H9 (cell line): ENCODE results near the gene KLHDC7B. TPM values are rescaled to one million over a fixed set of nuclear protein-coding genes. Genes with fewer than 3 reads are reported as not detected.

Experiments used
- DNase-seq: peaks from one replicate; pipeline ENCODE4 v3.0.0-alpha.2; 2017
- H2AFZ ChIP-seq: one replicate; pipeline ENCODE4 v1.6.1; 2013; ENCODE audit warnings: mild to moderate bottlenecking, low read length, control low read depth, moderate library complexity
- H2AK5ac ChIP-seq: 2 replicates; pipeline ENCODE4 v1.6.1; 2013; ENCODE audit warnings: low read length, control low read depth, mixed read lengths; ENCODE audit not compliant: insufficient read length
- H2BK120ac ChIP-seq: one replicate; pipeline ENCODE4 v1.6.1; 2013; ENCODE audit warnings: low read depth, mild to moderate bottlenecking, low read length, control low read depth, inconsistent platforms; ENCODE audit not compliant: poor library complexity, severe bottlenecking
- H2BK12ac ChIP-seq: 2 replicates; pipeline ENCODE4 v1.6.1; 2013; ENCODE audit warnings: low read length, control low read depth, mixed read lengths, low read depth; ENCODE audit not compliant: insufficient read length
- H2BK15ac ChIP-seq: 2 replicates; pipeline ENCODE4 v1.6.1; 2013; ENCODE audit warnings: low read depth, low read length, control low read depth
- H2BK20ac ChIP-seq: one replicate; pipeline ENCODE4 v1.6.1; 2013; ENCODE audit warnings: low read depth, mild to moderate bottlenecking, low read length, control low read depth, inconsistent platforms; ENCODE audit not compliant: poor library complexity, severe bottlenecking
- H2BK5ac ChIP-seq: 2 replicates; pipeline ENCODE4 v1.6.1; 2013; ENCODE audit warnings: low read length, control low read depth, mixed read lengths; ENCODE audit not compliant: insufficient read length
- H3K14ac ChIP-seq: 2 replicates; pipeline ENCODE4 v1.6.1; 2013; ENCODE audit warnings: low read length, control low read depth; ENCODE audit not compliant: insufficient read depth
- H3K18ac ChIP-seq: 2 replicates; pipeline ENCODE4 v1.6.1; 2013; ENCODE audit warnings: low read depth, mild to moderate bottlenecking, mixed read lengths, low read length, control low read depth; ENCODE audit not compliant: insufficient read length
- H3K23ac ChIP-seq: 2 replicates; pipeline ENCODE4 v1.6.1; 2013; ENCODE audit warnings: low read length, control low read depth, mixed read lengths, low read depth; ENCODE audit not compliant: insufficient read length
- H3K23me2 ChIP-seq: 2 replicates; pipeline ENCODE4 v1.6.1; 2013; ENCODE audit warnings: low read depth, mild to moderate bottlenecking, mixed read lengths, low read length, control low read depth; ENCODE audit not compliant: insufficient read length, poor library complexity, severe bottlenecking
- H3K27ac ChIP-seq: 2 replicates; pipeline ENCODE4 v1.5.1; 2013; ENCODE audit warnings: low read length, control low read depth, mixed read lengths, low read depth; ENCODE audit not compliant: insufficient read length
- H3K27me3 ChIP-seq: 2 replicates; pipeline ENCODE4 v1.6.1; 2013; ENCODE audit warnings: low read length, control low read depth, inconsistent platforms; ENCODE audit not compliant: insufficient read depth
- H3K4ac ChIP-seq: 2 replicates; pipeline ENCODE4 v1.6.1; 2013; ENCODE audit warnings: low read depth, mild to moderate bottlenecking, control low read depth, inconsistent platforms, low read length, moderate library complexity
- H3K4me1 ChIP-seq: 2 replicates; pipeline ENCODE4 v1.6.1; 2013; ENCODE audit warnings: low read length, control low read depth, inconsistent platforms; ENCODE audit not compliant: insufficient read depth
- H3K4me2 ChIP-seq: 2 replicates; pipeline ENCODE4 v1.6.1; 2013; ENCODE audit warnings: low read length, control low read depth, mixed read lengths; ENCODE audit not compliant: insufficient read length, insufficient read depth
- H3K56ac ChIP-seq: 2 replicates; pipeline ENCODE4 v1.6.1; 2013; ENCODE audit warnings: low read depth, mild to moderate bottlenecking, mixed read lengths, low read length, control low read depth; ENCODE audit not compliant: insufficient read length
- H3K79me1 ChIP-seq: 2 replicates; pipeline ENCODE4 v1.6.1; 2013; ENCODE audit warnings: low read depth, mild to moderate bottlenecking, moderate library complexity, low read length, control low read depth, inconsistent platforms; ENCODE audit not compliant: insufficient read depth, poor library complexity, severe bottlenecking
- H3K79me2 ChIP-seq: 2 replicates; pipeline ENCODE4 v1.6.1; 2013; ENCODE audit warnings: low read length, control low read depth, inconsistent platforms; ENCODE audit not compliant: insufficient read depth
- H3K9ac ChIP-seq: 2 replicates; pipeline ENCODE4 v1.6.1; 2013; ENCODE audit warnings: low read length, control low read depth, mixed read lengths; ENCODE audit not compliant: insufficient read length; ENCODE audit errors: extremely low read depth
- H3K9me3 ChIP-seq: one replicate; pipeline ENCODE4 v1.6.1; 2013; ENCODE audit warnings: low read depth, low read length, inconsistent platforms; ENCODE audit not compliant: control insufficient read depth
- H3T11ph ChIP-seq: one replicate; pipeline ENCODE4 v1.6.1; 2013; ENCODE audit warnings: mild to moderate bottlenecking, low read length, control low read depth, inconsistent platforms
- H4K20me1 ChIP-seq: one replicate; pipeline ENCODE4 v1.6.1; 2013; ENCODE audit not compliant: control insufficient read depth, insufficient read length, insufficient read depth
- H4K5ac ChIP-seq: 2 replicates; pipeline ENCODE4 v1.6.1; 2013; ENCODE audit warnings: low read depth, mild to moderate bottlenecking, mixed read lengths, low read length, control low read depth; ENCODE audit not compliant: insufficient read length
- H4K8ac ChIP-seq: replicated peaks from 2 replicates; pipeline ENCODE4 v1.6.1; 2013; ENCODE audit warnings: low read length, control low read depth, mixed read lengths, low read depth; ENCODE audit not compliant: insufficient read length
- H4K91ac ChIP-seq: 2 replicates; pipeline ENCODE4 v1.6.1; 2013; ENCODE audit warnings: low read depth, mild to moderate bottlenecking, moderate library complexity, mixed read lengths, low read length, control low read depth; ENCODE audit not compliant: insufficient read length
- H3K27ac Mint-ChIP-seq, 3 experiments: 2 replicates in 2 of 3; 3 replicates in 1 of 3; pipeline ENCODE4 v1.8.0; 2020 to 2021; ENCODE audit warnings: mixed read lengths in 3 of 3, mild to moderate bottlenecking in 1 of 3, moderate library complexity in 1 of 3
- H3K27me3 Mint-ChIP-seq: 2 replicates; pipeline ENCODE4 v1.8.0; 2021; ENCODE audit warnings: low read depth, mild to moderate bottlenecking, moderate library complexity, mixed read lengths
- H3K36me3 Mint-ChIP-seq, 3 experiments: 2 replicates in 2 of 3; 3 replicates in 1 of 3; pipeline ENCODE4 v1.8.0; 2020 to 2021; ENCODE audit warnings: low read depth in 3 of 3, mixed read lengths in 3 of 3; ENCODE audit not compliant: insufficient read depth in 1 of 3
- H3K4me1 Mint-ChIP-seq, 2 experiments: 2 replicates each; pipeline ENCODE4 v1.8.0; 2020; ENCODE audit warnings: mixed read lengths in 2 of 2
- H3K4me3 Mint-ChIP-seq, 2 experiments: 2 replicates in 1 of 2; 3 replicates in 1 of 2; pipeline ENCODE4 v1.8.0; 2020 to 2021; ENCODE audit warnings: mild to moderate bottlenecking in 2 of 2, mixed read lengths in 2 of 2, moderate library complexity in 1 of 2
- H3K9me3 Mint-ChIP-seq, 2 experiments: 2 replicates in 1 of 2; 3 replicates in 1 of 2; pipeline ENCODE4 v1.8.0; 2020; ENCODE audit warnings: mild to moderate bottlenecking in 2 of 2, mixed read lengths in 2 of 2, moderate library complexity in 1 of 2
- WGBS: extraction: QIAGEN DNeasy Blood & Tissue Kit; methylation state at CpG from one replicate; pipeline ENCODE4 v1.1.7; 2013; ENCODE audit warnings: missing lambda C conversion rate, low lambda C conversion rate, mixed read lengths; ENCODE audit not compliant: insufficient read length; ENCODE audit errors: extremely low coverage; 5-methylcytosine and 5-hydroxymethylcytosine counted together
- total RNA-seq: library from RNA; stranded (reverse); gene quantifications from 2 replicates; pipeline ENCODE4 v1.2.1, GENCODE V29; 2021
- TF ChIP-seq, protein P1 (sequence below): fragments of 200-600 bp; sonication (generic); conservative IDR thresholded peaks from 3 replicates; pipeline ENCODE4 v1.8.0; 2021; ENCODE audit warnings: antibody characterized with exemption, mild to moderate bottlenecking

The KLHDC7B gene
- total RNA-seq, 1 experiment from 2014 or later = not detected

- no peak overlapping the region for H3K18ac ChIP-seq
- DNase-seq = no peak
- Mint-ChIP-seq H3K9me3 (no peaks in the 10 kb centered on the region; a peak in 1 of 5 replicates), H3K4me3 (no peak overlapping the region), H3K27me3 (peaks cover 46% of the 10 kb centered on the region), H3K4me1 (peaks cover 4% of the 10 kb centered on the region in 2 experiments), H3K27ac (no peak overlapping the region), H3K36me3 (no peaks in the 10 kb centered on the region)
- H2AK5ac ChIP-seq = no peak overlapping the region
- H4K20me1 ChIP-seq = no peaks in the 10 kb centered on the region
- no peaks in the 10 kb centered on the region for H3K9me3 ChIP-seq
- H2AFZ ChIP-seq = no peak overlapping the region
- no peak overlapping the region for H3K4ac ChIP-seq
- no peaks in the 10 kb centered on the region; the same call in 1 of the 2 replicates for H3K4me1 ChIP-seq
- no peak overlapping the region for H2BK20ac ChIP-seq
- H2BK12ac ChIP-seq = no peak overlapping the region
- no peak overlapping the region for H2BK15ac ChIP-seq
- no peak overlapping the region for H3K56ac ChIP-seq
- H3T11ph ChIP-seq = no peak overlapping the region
- H3K79me1 ChIP-seq = no peaks in the 10 kb centered on the region
- H4K8ac ChIP-seq = no peak overlapping the region
- H4K91ac ChIP-seq = no peak overlapping the region
- H2BK120ac ChIP-seq = no peak overlapping the region
- peaks cover 4% of the 10 kb centered on the region; the same call in 1 of the 2 replicates for H3K27me3 ChIP-seq
- no peak overlapping the region for H3K14ac ChIP-seq
- no peaks in the 10 kb centered on the region for H3K79me2 ChIP-seq
- WGBS = no CpG with 5 or more reads among the region's 3 CpGs
- peaks cover 3% of the 10 kb centered on the region for H3K23me2 ChIP-seq
- no peak overlapping the region for H3K23ac ChIP-seq
- H2BK5ac ChIP-seq = no peak overlapping the region
- no peak overlapping the region for H3K27ac ChIP-seq
- H3K9ac ChIP-seq = no peak overlapping the region
- H3K4me2 ChIP-seq = no peak overlapping the region
- no peak overlapping the region for H4K5ac ChIP-seq
- TF ChIP-seq, protein P1, sequence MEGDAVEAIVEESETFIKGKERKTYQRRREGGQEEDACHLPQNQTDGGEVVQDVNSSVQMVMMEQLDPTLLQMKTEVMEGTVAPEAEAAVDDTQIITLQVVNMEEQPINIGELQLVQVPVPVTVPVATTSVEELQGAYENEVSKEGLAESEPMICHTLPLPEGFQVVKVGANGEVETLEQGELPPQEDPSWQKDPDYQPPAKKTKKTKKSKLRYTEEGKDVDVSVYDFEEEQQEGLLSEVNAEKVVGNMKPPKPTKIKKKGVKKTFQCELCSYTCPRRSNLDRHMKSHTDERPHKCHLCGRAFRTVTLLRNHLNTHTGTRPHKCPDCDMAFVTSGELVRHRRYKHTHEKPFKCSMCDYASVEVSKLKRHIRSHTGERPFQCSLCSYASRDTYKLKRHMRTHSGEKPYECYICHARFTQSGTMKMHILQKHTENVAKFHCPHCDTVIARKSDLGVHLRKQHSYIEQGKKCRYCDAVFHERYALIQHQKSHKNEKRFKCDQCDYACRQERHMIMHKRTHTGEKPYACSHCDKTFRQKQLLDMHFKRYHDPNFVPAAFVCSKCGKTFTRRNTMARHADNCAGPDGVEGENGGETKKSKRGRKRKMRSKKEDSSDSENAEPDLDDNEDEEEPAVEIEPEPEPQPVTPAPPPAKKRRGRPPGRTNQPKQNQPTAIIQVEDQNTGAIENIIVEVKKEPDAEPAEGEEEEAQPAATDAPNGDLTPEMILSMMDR = no peak
Measured at GRCh38 chr22:50595189-50595588, 49.5 kb downstream of the KLHDC7B start.
